Measurements from ENCODE around the gene EFHD1.
"Not testable (repeated sequence)": the region's sequence is repeated elsewhere in the genome, so short reads cannot be mapped to it uniquely, and the experiment has no call there.

The EFHD1 gene

DNA sequence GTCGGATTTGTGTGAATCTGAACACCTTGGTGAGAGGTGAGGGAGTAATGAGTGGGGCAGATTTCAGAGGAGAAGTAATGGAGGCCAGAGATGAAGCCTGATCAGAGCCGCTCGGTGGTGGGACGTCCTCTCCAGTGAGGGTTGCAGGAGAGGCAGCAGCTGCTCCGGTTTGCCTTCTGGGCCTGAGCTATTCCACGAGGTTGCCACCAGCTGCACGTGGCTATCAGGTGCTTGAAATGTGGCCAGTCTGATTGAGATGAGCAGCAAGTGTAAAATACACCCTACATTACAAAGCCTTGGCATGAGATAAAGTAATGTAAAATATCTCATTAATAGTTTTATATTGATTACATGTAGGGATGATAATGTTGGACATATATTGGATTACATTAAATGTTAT, 10.8 kb upstream of the EFHD1 start:
- no peak for DNase-seq

DNA sequence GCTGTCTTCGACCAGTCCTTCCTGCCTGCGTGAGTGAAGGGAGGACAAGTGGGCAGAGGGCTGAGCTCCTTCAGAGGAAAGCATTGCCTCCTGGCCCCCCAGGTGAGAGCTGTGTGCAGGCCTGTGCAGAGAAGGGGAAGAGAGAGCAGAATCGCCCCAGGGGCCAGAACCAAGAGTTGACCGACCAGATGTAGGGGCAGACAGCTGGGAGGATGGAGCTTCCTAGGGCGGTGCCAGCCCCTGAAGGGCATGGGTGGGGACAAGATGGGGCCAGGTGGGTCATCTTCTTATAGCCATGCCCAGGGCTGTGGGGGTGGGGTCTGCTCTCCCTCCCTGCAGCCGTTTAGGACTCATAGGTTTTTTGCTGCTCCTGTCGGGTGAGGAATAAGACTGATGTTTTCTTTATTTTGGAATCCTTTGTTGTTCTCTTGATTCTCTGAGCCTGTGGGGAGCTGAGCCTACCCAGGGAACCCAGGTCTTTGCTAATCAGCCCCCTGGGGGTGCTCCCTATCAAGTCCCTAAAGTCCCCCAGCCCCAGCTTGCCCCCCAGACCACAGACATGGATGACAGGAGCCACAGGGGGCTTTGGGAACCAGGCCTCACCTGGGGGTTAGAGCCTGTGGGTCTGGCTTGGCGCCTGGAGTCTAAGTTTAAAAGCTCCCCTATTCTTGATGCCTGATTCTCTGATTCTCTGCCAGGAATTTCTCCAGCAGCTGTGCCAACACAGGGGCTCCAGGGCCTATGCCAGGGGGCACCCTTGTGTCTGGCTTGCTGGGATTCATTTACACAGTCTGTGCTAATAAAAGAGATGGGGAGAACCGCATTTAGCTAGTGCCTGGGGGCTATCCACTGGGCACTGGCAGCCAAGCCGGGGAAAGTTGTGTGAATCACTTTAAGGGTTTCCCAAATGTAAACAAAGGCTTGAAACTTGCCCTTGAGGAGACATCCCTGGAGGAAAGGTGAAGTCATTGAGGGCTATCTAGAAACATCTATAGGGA, 9.3 kb upstream of the EFHD1 start:
- no peak for DNase-seq

DNA sequence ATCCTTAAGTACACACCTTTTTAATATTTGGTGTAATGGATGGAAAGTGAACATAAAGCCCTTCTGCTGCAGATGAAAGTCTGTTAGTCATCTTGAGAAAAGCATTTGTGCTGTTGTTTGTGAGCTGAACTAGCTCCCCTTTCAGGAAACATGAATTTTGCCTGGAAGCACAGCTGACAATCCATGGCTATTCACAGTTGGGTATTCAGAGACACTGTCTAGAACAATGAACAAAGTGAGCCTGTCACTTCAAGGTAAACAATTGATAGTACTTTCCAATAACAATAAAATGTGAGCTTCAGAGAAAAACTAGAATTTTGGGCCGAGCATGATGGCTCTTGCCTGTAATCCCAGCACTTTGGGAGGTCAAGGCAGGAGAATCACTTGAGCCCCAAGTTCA, 6.8 kb upstream of the EFHD1 start:
- no peak for DNase-seq

DNA sequence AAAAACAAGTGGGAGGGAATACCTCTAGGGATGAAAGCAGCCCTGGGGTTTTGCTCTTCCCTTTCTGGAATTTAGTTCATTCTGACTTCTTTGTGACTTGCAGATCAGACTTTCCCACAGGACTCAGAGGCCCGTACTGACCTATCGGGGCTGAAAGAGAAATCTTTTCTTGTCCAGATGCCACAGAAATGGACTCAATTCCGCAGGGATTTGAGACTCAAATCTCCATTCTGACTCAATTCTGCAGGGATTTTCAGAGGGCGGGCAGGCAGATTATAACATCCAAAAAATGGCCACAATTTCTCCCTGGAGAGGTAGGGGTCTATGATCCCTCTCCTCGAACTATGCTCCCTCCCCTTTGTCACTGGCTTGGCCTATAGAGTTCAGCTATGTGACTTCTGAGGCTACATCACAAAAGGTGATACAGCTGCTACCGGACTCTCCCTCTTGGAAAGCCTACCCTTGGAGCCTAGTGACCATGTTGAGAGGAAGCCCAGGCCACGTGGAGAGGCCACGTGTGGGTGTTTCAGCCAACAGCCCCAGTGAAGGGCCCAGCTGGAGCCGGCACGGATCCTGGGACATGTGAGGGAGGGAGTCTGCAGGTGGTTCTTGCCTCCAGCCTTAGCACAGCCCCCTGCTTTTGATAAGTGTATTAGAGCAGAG, 4.8 kb upstream of the EFHD1 start:
- DNase-seq: peak; percentile 55

DNA sequence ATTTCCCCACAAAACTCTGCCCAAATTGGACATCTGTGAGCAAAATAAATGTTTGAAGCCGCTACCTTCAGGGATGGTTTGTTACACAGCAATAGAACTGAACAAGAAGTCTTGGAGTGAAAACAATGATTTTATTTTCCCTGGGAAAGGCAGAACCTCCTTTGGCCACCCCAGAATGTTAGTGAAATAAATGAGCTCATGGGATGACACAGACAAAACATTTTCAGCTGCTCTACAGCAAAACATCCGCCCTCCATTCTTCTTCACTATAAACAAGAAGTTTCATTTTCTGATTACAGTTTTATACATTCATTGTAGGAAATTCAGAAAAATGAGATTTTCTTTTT, 4.3 kb upstream of the EFHD1 start:
- DNase-seq: no peak

DNA sequence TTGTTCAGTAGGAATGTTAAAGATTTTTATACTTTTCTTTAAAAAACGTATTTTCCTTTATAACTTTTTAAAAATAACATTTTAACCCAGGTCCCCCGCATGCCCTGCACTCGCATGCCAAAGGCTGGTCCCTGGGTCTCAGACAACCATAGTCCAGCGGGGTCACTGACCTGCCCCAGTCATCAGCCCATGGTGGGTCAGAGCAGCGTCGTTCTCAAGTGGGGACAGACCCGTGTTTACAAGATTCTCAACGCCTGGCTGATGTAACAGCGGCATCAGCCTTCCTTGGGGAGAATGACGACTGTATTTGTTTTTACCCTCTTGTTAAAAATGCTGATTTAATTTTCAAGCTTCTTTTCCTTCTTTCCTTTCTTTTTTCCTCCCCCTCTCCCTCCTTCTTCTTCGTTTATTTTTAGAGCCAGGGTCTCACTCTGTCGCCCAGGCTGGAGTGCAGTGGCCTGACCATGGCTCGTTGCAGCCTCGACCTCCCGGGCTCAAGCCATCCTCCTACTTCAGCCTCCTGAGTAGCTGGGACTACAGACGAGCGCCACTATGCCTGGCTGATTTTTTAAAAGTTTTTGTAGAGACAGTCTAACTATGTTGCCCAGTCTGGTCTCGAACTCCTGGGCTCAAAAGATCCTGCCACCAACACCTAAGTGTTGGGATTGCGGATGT, 1.0 kb upstream of the EFHD1 start:
- DNase-seq: no peak

DNA sequence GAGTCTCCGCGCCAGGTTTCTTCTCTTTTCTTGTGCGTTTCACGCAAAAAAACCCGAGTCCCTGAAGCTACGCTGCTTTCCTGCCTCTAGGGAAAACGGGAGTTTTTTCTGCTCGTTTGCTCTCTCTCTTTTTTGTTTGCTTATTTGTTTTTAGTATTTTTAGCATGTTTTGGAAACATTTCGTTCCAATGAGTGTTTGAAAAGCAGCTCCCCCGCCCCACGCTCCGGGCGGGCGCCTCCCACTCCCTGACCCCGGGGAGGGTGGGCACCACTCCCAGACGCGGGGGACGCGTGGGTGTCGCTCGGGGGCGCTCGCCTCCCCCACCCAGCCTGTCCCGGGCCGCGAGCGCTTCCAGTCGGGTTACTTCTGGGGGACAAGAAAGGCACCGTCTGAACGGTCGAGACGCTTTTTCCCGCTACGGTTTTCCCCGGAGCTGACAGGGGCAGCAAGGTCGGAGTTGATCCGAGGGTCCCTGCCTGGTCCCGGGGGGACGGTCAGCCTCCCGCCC, 446 bp upstream of the EFHD1 start:
- DNase-seq: peak; percentile 25

DNA sequence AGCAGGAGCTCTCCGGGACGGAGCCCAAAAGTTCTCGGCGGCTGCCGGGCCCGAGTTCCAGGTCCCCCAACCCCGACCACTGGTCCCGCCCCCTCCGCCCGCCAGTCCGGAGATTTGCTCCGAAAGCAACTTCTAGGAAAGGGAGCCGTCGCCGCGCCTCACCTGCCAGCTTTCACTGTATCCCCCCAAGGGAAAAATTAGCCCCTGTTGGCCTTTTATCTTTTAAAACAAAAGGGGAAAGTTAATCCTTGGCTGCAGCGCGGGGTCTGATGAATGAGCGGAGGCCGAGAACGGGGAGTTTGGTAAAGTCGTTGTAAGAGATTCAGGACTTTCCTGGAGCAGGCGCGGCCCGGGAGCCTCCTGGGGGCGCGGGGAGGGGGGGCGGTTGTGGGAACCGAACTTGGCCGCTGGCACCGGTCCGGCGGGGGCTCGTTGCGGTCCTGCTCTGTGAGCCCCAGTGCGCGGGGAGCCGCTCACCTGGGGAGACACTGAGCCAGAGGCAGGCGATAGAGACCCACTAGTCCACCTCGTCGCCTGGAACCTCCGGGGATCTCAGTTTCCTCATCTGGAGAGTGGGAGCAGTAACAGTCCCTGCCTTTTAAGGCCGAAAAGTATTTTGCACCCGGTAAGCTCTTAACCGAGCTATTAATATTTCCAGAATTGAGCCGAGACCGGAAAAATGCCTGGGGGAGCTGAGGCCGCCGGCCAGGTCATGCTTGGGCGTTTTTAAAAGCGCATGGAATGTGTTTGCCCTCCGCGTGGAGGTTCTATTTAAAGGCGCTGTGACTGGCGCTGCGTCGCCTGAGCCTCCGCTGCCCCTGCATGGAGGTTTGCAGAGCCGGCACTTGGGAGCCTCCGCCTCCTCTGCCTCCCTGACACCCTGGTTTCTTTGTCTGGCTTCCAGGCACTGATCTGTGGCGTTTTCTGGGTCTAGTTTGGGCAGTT, 1.1 kb downstream of the EFHD1 start:
- peak; percentile 43 for DNase-seq

DNA sequence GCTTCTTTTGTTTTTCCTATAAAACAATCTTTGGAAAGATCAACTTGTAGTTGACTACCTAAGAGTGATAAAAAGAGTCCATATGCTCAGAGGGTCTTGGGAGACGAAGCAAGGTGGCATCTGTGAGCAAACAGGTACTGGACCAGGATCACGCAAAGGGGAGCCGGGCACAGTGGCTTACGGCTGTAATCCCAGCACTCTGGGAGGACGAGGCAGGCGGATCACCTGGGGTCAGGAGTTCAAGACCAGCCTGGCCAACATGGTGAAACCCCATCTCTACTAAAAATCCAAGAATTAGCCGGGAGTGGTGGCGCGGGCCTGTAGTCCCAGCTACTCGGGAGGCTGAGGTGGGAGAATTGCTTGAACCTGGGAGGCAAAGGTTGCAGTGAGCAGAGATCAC, 2.0 kb downstream of the EFHD1 start:
- not testable (repeated sequence) for DNase-seq

DNA sequence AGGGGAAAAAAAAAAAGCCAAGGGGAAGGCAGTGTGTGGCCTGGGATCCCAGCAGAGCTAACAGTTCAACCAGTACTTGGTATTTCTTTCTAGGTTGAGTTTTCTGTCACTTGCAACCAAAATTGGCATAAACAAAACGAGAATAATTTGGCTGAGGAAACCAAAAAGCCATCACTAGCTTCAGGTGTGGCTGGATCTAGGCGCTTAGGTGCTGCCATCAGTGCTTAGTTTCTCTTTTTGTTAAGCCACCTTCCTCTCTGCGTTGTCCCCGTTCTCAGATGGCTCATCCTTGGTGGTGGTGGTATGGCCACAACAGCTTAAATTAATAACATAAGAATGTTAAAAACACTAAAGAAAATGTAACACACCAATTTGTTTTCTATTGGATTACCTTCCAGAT, 2.4 kb downstream of the EFHD1 start:
- no peak for DNase-seq

DNA sequence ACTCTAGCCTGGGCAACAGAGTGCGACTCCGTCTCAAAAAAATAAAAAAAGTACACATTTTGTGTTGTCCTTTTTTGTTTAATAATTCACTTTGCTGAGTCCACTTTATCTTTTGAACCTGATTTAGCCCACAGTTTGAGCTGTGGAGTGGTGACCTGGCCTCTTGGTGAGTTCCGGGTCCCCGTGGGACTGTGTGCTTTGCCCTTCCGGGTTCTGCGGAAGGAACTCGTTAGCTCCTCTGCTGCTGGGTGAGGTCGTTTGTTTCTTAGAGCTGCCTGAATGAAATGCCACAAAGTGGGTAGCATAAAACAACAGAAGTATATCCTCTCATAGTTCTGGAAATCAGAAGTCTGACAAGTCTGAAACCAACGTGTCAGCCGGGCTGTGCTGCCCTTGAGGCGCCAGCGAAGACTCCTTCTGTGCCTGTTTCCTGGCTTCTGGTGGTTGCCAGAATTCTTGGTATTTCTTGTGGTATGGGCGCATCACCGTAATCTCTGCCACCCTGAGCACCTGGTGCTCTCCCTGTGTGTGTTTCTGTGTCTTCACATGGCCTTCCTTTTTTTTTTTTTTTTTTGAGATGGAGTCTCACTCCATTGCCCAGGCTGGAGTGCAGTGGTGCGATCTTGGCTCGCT, 3.5 kb downstream of the EFHD1 start:
- DNase-seq: no peak

DNA sequence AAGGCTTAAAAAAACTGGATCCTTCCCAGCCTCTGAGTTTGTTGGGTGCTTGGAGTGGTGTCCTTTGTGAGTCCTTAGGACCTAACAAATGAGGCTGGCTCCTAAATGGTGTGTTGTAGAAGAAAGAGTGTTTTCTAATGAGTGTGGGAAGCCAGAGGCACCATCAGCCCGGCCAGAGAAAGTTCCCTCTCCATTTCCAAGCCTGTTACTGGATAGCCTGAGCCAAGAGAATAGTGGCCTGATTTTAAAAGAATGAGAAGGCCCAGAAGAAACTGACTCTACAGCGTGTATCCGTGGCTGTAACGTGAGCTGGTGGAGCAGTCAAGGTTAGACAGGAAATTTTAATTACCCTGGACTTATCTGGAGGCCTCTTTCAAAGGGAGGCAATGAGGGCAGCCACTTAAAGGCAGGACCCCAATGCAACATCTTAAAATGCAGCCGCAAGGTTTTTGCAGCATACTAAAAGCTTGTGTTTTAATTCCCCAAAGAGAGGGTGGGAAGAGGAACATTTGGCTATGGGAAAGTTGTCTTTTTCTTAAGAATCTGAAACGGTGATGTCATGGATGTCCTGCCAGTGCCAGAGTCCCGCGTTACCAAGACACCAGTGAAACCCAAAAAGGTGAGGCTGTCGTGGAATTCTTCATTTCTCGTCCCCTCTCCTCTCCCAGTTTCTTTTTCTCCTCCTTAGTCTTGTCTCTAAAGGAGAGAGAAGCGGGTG, 4.6 kb downstream of the EFHD1 start:
- no peak for DNase-seq

DNA sequence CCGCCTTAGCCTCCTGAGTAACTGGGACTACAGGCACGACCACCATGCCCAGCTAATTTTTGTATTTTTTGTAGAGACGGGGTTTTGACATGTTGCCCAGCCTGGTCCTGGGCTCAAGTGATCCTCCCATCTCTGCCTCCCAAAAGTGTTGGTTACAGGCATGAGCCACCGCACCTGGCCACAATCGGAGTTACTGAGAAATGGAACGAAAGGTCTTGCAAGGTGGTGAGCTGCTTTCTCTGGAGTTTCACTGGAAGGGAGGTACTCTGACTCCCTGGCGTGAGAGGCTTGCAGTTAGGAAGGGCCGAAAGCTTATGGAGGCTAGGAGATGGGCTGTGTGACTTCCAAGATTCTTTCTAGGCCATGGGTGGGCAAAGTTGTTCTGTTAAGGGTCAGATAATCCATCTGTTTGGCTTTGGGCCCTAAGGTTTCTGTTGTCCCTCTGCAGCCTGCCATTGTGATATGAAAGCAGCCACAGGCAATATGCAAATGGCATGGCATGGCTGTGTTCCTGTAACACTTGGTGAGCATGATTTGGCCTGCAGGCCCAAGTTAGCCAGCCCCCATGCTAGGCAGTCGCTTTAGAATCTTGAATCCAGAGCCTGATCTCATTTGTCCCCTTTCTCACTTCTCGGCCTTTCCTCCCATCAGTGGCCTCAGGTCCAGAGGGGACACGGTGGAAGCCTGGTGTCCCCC, 7.9 kb downstream of the EFHD1 start:
- DNase-seq: no peak

DNA sequence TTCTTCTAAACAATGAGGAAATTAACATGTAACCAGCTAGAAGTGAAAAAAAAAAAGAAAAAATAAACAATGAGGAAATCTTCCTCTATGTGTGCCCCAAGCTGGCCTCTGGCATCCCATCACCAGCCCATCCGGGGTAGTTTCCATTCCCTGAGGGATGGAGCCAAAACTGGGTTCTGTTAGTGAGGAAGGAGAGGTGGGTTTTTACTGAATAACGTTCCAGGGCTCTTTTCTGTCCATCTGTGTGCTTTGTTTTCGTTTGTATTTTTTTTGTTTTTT, 9.7 kb downstream of the EFHD1 start:
- DNase-seq: no peak

DNA sequence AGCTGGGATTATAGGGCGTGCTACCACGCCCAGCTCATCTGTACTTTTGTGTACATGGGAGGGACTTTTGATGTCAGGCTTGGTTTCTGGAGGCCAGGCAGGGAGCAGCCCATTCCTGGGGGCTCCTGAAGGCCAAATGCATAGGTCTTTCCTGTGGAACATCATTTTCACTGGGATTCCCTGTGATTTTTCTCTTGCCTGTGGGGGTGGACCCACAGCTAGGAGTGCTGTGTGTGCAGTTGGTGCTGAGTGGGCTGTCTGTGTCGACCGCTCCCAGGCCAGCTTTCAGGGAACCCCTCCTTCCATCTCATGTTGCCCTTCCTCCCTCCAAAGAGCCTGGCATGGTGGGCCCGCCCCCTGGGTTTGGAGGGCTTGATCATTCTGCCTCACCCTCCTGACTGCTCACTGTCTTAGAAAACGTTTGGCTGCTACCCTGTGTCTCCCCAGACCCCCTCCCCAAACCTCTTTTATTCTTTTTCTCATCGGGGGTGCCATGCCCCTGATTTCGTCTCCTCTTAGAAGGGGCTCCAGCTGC, 10.5 kb downstream of the EFHD1 start:
- DNase-seq: no peak

DNA sequence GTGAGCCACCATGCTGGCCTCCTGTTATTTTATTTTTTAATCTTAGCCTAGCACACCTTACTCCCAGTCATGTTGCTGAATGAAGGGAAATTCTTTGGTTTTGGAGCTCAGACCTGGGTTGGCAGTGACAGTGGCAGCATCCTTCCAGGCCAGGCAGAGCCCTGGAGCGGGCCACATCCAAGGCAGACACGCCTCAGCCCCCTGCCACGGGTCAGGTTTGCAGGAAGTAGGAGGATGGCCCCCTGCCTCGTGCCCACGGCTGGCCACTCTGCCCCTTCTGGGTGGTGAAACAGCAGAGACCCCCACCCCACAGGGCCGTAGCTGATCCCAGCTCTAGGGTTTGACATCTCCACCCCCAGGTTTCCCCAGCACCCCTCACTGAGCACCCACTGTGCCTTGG, 11.7 kb downstream of the EFHD1 start:
- no peak for DNase-seq

DNA sequence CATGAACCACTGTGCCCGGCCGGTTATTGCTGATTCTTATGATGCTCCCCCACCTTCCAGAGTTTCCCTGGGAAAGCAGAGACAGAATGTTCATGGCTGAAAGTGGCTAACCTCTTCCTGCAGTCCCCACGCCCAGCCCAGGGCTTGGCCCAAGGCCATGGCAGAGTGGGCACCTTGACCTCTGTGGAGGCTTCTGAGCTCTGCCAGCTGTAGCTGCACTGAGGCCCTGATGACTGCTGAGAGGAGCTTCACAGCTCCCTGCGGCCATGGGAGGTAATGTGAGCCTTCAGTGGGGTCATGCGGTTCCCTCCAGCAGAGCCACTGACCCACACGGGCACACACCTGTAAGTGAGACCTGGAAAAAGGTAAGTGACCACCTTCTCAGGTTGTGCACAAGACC, 13.3 kb downstream of the EFHD1 start:
- DNase-seq: no peak

DNA sequence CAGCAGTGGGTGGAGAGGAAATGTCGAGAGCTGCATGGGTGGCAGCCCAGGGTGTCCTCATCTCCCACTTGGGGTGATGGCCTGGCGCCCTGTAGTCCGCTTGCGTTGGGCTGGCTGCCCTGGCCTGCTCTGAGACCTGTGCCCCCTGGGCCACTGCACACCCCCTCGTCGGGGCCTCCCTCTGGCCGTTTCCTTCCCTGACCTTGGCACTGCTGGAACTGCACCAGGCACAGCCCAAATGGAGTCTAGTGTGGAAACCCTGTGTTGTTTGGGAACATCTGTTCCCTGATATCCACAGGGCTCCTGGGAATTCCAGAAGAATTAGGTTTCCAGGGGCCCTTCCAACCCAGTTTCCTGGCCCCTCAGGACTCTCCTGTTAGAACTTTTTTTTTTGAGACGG, 13.9 kb downstream of the EFHD1 start:
- DNase-seq: no peak

DNA sequence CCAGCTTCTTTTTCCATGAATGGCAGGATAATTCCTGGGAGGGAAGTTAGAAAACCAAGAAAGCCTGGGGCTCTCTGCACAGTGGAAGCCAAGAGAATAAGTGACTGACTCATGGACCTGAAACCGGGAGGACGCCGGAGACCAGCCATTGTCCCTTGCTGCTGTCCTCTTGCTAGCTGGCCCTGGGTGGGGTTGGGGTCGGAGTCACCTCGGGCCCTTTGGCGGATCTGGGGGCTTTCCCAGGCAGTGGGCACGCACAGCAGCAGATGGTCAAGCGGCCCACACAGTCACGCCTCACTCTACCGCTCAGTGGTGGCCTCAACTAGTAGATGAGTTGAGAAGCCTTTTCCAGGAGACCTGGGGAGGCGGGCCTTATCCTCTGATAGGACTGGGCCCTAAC, 15.6 kb downstream of the EFHD1 start:
- no peak for DNase-seq

DNA sequence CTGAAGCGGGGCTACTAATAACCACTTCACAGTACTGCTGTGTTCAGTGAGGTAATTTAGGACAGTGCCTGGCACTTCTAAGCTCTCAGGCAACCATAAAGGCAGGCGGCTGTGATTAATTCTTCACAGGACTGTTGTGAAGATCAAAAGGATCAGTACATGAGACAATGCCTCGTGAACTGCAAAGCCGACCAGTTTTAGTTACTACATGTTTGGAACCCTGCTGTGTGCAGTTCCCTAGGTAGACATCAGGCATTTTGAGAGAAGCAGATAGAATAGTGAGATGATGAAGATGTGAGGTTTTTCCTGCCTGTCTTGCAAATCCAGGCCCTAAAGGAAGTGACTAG, 19.1 kb downstream of the EFHD1 start:
- DNase-seq: no peak

DNA sequence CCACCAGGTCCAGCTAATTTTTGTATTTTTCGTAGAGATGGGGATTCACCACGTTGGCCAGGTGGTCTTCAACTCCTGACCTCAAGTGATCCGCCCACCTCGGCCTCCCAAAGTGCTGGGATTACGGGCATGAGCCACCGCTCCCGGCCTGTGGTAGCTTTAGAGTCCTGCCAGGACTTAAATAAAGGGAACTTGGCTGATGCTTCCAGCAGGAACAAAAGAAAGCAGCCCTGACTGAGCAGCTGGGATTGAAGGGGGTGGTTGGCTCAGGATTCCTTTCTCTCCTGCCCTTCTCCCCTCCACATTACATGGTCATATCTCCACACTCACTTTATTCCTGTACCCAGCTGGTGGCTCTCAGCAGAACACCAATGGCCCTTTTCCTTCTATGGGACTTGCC, 20.0 kb downstream of the EFHD1 start:
- DNase-seq: no peak
